Spinal cord (tissue), 10 donors: ENCODE results near the gene GALNT6. TPM values are rescaled to one million over a fixed set of nuclear protein-coding genes. Genes with fewer than 3 reads are reported as not detected.
A peak's percentile ranks its signal among the peaks of the same experiment; 100 is the strongest.

ENCODE experiments used
- DNase-seq, 6 donors: peaks; one replicate each; pipeline versions ENCODE4 v3.0.0 to v3.0.0-alpha.2; 2013 to 2015; ENCODE audit warnings: low spot score in 6 of 6, low read depth in 4 of 6
- H3K27ac ChIP-seq: one replicate; pipeline ENCODE4 v1.5.1; 2013; ENCODE audit warnings: low read depth, low read length, control low read depth
- H3K27me3 ChIP-seq: one replicate; pipeline ENCODE4 v1.6.1; 2013; ENCODE audit warnings: low read length; ENCODE audit not compliant: control insufficient read depth, insufficient read depth
- H3K36me3 ChIP-seq: one replicate; pipeline ENCODE4 v1.6.1; 2013; ENCODE audit warnings: low read length; ENCODE audit not compliant: control insufficient read depth, insufficient read depth
- H3K4me1 ChIP-seq: one replicate; pipeline ENCODE4 v1.6.1; 2013; ENCODE audit warnings: low read length; ENCODE audit not compliant: control insufficient read depth, insufficient read depth
- H3K4me3 ChIP-seq: one replicate; pipeline ENCODE4 v1.5.1; 2013; ENCODE audit warnings: low read depth, low read length, control low read depth
- H3K9me3 ChIP-seq: one replicate; pipeline ENCODE4 v1.6.1; 2013; ENCODE audit warnings: low read length; ENCODE audit not compliant: control insufficient read depth, insufficient read depth
- WGBS: methylation state at CpG from one replicate; pipeline ENCODE4 v1.1.5; 2013; ENCODE audit warnings: missing lambda C conversion rate; ENCODE audit not compliant: insufficient coverage; 5-methylcytosine and 5-hydroxymethylcytosine counted together
- polyA plus RNA-seq, 2 donors: library from polyadenylated mRNA; unstranded; fragments of 120-200 nt; gene quantifications; one replicate each; pipeline ENCODE4 v1.2.1, GENCODE V29; 2013; ENCODE audit not compliant: insufficient read length in 2 of 2
- total RNA-seq, 2 donors: library from RNA; depleted of rRNA in 1 of 2; stranded (reverse); fragments of 120-200 nt in 1 of 2; fragments of >200 nt in 1 of 2; gene quantifications; one replicate each; pipeline versions ENCODE4 v1.2.3 to v1.2.4, GENCODE V29; 2013 to 2014
- donor health status: healthy.

GALNT6 gene
- total and polyA plus RNA-seq, 4 donors: 0.80 to 5.0 (median 1.0) TPM

DNA sequence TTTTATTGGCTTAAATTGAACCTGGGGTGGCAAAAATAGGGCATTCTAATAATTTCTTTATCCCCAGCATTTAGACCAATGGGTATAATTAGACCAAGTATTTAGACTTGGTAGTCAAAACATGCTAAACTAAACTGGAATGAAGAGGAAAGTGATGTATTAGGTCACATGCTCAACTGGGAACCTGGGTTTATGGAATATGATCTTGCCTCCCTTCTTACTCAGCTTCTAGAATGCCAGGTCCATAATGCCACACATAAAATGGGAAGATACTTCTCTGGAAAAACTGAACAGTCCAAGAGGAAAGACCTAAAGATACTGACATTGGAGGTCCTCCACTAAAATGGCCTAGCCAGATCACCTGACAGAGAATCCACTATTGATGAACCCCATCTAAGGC, 61.0 kb downstream of the GALNT6 start:
- Histone ChIP-seq H3K27ac (no peak overlapping the region), H3K36me3 (no peaks in the 10 kb centered on the region), H3K4me1 (no peaks in the 10 kb centered on the region), H3K27me3 (no peaks in the 10 kb centered on the region), H3K4me3 (no peak overlapping the region), H3K9me3 (no peaks in the 10 kb centered on the region)
- DNase-seq: no peak

DNA sequence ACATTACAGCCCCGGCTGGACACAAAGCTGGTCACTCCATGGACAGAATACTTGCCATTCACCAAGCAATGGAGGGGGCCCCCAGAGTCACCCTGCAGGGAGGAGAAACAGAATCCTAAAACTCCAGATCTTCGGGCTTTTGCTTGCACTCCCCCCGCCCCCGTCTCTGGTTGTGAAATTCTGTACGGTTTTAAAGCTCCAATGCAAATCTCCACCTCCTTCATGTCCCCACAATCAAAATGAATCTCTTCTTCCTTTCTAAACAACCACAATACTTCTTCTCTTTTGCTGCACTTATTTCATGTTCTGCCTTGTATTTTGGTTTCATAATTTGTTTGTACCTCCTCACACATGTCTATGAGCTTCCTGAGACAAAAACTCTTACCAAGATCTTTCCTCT, 61.5 kb downstream of the GALNT6 start:
- no peaks in the 10 kb centered on the region for H3K4me1 ChIP-seq
- H3K27me3 ChIP-seq: no peaks in the 10 kb centered on the region
- 83% methylated on average over 4 of the region's 5 CpGs for WGBS
- no peak overlapping the region for H3K4me3 ChIP-seq
- DNase-seq: no peak
- no peaks in the 10 kb centered on the region for H3K9me3 ChIP-seq
- no peak overlapping the region for H3K27ac ChIP-seq
- no peaks in the 10 kb centered on the region for H3K36me3 ChIP-seq

DNA sequence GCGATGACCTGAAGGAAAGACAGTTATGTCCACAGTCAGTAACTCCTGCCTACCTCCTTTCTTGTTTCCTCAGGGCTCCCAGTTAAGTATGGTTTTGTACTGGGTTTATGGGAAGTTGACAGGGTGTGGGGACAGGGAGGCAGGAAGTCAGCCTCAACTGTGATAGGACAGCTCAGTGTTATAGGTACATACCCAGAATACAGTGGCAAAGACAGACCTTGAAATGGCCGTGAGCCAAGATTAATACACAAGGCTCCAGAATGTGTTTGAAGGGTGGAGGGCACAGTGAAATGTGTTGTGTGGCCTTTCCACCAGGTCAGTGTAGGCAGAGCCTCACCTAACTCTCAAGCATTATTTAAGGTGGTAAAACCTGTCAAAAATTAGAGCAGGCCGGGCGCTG, 62.6 kb downstream of the GALNT6 start:
- H3K36me3 ChIP-seq: no peaks in the 10 kb centered on the region
- no peak for DNase-seq
- no peaks in the 10 kb centered on the region for H3K9me3 ChIP-seq
- no peak overlapping the region for H3K4me3 ChIP-seq
- H3K27me3 ChIP-seq: no peaks in the 10 kb centered on the region
- no peak overlapping the region for H3K27ac ChIP-seq
- H3K4me1 ChIP-seq: no peaks in the 10 kb centered on the region
- WGBS: 94% methylated on average over 3 of the region's 4 CpGs

DNA sequence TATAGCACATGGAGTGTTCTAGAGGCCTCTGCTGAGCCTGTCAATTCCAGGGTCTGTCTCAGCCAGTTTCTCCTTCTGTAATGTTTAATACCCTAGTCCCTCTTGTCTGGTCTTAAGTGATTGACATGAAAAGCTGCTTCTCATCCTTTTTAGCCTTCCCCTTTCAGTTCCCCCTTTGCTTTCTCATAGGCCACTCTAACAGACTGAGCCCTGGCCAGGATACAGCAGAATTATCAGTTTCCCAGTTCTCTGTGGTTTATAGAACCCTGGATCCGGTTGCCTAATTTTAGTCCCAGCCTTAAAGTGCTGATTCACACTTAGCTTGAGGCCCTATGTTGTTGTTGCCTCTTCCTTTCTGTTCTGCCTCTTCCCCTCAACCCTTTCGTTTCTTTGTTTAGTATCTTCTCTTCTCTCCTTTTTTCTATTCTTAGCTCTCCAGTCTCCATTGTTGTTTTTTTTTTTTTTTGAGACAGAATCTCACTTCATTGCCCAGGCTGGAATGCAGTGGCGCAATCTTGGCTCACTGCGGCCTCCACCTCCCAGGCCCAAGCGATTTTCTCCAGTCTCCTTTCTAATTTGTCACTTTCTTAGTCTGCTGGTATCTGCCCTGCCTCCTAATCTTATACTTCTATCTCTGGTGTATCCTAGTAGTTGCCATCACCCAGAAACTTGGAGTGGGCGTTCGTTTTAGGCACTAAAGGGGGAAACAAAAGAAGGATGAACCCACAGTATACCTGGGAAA, 64.3 kb downstream of the GALNT6 start:
- H3K27ac ChIP-seq: no peak overlapping the region
- no peaks in the 10 kb centered on the region for H3K4me1 ChIP-seq
- no peaks in the 10 kb centered on the region for H3K9me3 ChIP-seq
- DNase-seq: peak in 2 of 6 donors; percentile 2 to 22
- WGBS: 73% methylated on average over 7 of the region's 7 CpGs
- no peak overlapping the region for H3K4me3 ChIP-seq
- H3K36me3 ChIP-seq: no peaks in the 10 kb centered on the region
- H3K27me3 ChIP-seq: no peaks in the 10 kb centered on the region

DNA sequence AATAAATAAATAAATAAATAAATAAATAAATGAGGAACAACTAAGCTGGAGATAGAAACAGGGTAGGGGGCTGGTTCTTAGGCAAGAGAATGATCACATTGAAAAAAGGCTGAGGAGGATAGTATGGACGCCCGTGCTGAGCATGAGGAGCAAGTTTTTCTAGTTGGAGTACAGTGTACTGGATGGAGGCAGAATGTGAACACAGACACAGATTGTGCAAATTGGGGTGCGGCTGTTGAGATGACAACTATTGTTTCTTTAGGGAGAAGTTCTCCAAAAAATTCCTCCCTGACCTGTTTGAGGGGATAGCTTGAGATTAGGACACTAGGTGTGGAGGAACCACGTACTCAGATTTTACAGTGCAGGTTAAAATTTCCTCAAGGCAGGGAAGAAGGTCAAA, 66.3 kb downstream of the GALNT6 start:
- 100% methylated on average over 3 of the region's 4 CpGs for WGBS
- H3K36me3 ChIP-seq: no peaks in the 10 kb centered on the region
- H3K4me3 ChIP-seq: no peak overlapping the region
- H3K27me3 ChIP-seq: no peaks in the 10 kb centered on the region
- DNase-seq: no peak
- H3K9me3 ChIP-seq: no peaks in the 10 kb centered on the region
- H3K27ac ChIP-seq: no peak overlapping the region
- H3K4me1 ChIP-seq: no peaks in the 10 kb centered on the region

DNA sequence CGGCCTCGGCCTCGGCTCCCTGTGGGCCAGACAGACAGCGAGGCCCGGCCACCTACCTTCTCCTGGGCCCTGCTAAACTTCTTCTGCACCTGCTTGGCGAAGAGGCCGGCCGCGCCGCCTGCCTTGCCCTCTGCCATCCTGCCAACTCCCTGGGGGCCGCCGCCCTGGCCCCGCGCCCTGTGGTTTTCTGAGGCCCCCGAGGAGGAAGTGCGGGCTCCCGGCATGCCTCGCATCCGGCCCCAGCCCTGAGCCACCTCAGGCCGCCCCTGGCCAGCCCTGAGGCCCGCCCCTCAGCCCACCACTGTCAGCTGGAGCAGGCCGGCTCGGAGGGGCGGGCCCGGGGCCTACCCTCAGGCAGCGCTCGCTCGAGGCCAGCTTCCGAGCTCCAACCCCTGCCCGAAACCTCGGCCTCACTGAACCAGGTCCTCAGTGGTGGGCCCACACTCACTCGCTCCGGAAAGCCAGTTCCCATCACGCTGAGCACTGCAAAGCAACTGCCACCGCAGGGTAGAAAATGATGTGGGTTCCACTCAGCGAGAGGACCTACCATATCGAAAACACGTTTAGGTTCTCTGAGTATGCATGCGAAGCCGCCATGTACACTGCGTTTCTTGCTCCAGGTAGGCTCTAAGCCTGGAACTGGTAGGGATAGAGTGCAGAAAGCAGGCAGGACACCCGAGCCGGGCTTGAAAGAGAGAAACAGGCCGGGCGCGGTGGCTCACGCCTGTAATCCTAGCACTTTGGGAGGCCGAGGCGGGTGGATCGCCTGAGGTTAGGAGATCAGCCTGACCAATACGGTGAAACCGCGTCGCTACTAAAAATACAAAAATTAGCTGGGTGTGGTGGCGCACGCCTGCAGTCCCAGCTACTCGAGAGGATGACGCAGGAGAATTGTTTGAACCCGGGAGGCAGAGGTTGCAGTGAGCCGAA, 67.0 kb downstream of the GALNT6 start, which contains the start of gene BIN2:
TSS of gene BIN2 (minus strand) at position 209 of the 930 bp plus-strand sequence. CDS start at position 137, 72 bp downstream.
- H3K9me3 ChIP-seq: no peaks in the 10 kb centered on the region
- no peak for DNase-seq
- H3K27ac ChIP-seq: no peak within 1 kb of the TSS
- no peaks in the 10 kb centered on the region for H3K36me3 ChIP-seq
- H3K27me3 ChIP-seq: no peaks in the 10 kb centered on the region
- WGBS: 94% methylated on average over 55 of the region's 60 CpGs
- H3K4me1 ChIP-seq: no peaks in the 10 kb centered on the region
- no peak within 1 kb of the TSS for H3K4me3 ChIP-seq

DNA sequence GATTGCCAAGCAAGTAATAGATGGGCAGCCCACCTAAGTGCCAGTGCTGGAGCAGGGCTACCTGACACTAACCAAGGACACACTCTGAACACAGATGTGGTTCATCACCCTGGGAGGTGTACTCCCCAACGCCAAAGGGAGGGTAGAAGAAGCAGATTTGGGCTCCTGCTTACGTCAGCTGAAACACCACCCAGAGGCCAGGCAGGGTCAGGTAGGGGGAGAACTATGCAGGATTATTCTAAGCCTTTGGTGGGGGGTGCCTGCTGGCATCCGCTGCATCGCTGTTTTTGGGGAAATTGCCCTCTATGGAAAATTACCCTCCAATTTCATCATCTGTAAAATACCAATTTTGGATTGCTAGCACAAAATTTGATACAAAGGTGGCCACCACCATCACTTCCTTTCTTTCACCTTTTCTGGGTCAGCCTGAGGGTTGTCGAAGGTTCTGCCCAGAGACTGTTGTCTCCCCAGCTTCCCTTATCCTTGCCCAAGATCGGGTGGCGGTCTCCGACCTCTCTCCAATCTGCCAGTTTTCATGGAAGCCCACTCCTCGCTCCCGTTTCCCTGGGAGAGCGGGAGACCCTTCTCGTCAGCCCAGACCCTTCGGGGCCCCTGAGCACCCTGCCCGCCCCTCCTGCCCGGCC, 67.8 kb downstream of the GALNT6 start:
- Histone ChIP-seq H3K27me3 (no peaks in the 10 kb centered on the region), H3K4me1 (no peaks in the 10 kb centered on the region), H3K9me3 (no peaks in the 10 kb centered on the region), H3K36me3 (no peaks in the 10 kb centered on the region), H3K4me3 (no peak overlapping the region), H3K27ac (no peak overlapping the region)
- WGBS: 88% methylated on average over 14 of the region's 15 CpGs
- no peak for DNase-seq

DNA sequence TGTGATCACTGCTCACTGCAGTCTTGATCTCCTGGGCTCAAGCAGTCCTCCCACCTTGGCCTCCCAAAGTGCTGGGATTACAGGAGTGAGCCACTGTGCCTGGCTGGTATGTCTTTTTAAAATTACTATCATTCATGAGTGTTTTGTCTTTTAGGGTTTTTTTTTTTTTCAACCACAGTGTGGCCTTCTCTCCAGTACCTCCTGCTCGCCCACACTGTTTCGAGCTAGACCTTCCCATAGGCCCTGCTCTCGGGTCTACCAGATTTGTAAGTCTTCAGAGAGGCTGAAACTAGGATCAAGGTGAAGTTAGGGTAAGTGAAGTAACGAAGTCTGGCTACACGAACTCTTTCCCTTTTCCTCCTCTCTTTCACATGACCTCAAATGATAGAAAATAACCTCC, 68.8 kb downstream of the GALNT6 start:
- no CpG with 5 or more reads among the region's 5 CpGs for WGBS
- Histone ChIP-seq H3K27ac (no peak overlapping the region), H3K9me3 (no peaks in the 10 kb centered on the region), H3K4me3 (no peak overlapping the region), H3K27me3 (no peaks in the 10 kb centered on the region), H3K4me1 (no peaks in the 10 kb centered on the region), H3K36me3 (no peaks in the 10 kb centered on the region)
- DNase-seq: no peak

DNA sequence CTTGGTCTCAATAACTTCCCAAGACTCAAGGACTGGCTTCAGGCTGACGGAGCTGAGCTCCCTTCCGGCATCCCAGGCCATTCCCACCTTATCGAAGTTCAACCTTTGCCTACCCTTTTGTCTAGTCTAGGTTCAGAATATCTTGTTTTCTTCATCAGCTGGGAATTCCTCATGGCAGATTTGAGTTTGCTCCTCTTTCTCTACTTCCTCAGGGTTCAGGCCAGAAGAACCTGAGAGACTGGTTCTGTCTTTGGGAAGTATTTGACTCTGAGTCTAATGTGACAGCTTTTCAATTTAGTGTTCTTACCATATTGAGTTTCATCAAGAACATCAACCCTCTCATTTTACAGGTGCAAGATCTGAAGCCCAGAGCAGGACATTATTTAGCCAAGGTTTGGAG, 69.3 kb downstream of the GALNT6 start:
- Histone ChIP-seq H3K36me3 (no peaks in the 10 kb centered on the region), H3K9me3 (no peaks in the 10 kb centered on the region), H3K27ac (no peak overlapping the region), H3K27me3 (no peaks in the 10 kb centered on the region), H3K4me1 (no peaks in the 10 kb centered on the region), H3K4me3 (no peak overlapping the region)
- 100% methylated on average over 3 of the region's 3 CpGs for WGBS
- DNase-seq: no peak
